Omental fat pad (tissue), 4 donors: ENCODE data around the gene RAPH1. TPM values are rescaled to one million over a fixed set of nuclear protein-coding genes. Genes with fewer than 3 reads are reported as not detected.

Source experiments
- ATAC-seq: fragments of 150-250 bp; one replicate; pipeline ENCODE4 v1.9.1; 2016; ENCODE audit warnings: mild to moderate bottlenecking, moderate library complexity; ENCODE audit not compliant: low FRiP score
- DNase-seq: peaks from one replicate; pipeline ENCODE4 v3.0.0-alpha.2; 2019; ENCODE audit warnings: low spot score
- total RNA-seq, 4 donors: library from RNA; depleted of rRNA; stranded (reverse); fragments of >200 nt; gene quantifications; one replicate each; pipeline ENCODE4 v1.1.0, GENCODE V29; 2016
- TF ChIP-seq, protein P1 (sequence below), 3 donors: fragments of 450-650 bp; IDR thresholded peaks; one replicate each; pipeline ENCODE4 v1.5.1; 2016 to 2017; ENCODE audit warnings: antibody characterized with exemption in 3 of 3, mild to moderate bottlenecking in 3 of 3, moderate library complexity in 2 of 3

Gene RAPH1
- total RNA-seq, 4 donors from 2014 or later: 38.1 to 86.1 (median 65.6) TPM

DNA sequence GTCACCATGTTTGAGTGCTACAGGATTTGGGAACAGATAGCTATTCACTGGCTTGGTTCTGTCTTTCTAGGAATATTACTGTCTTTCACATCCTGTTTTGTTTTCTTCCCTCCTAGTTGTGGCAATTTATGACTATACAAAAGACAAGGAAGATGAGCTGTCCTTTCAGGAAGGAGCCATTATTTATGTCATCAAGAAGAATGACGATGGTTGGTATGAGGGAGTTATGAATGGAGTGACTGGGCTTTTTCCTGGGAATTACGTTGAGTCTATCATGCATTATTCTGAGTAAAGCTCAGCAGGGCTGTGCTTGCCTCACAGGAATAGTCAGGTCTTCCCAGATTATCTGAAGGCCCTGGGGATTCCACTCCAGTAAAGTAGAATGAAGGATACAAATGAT, 108.0 kb downstream of the RAPH1 start:
- no peak for DNase-seq
- no peak for ATAC-seq
- TF ChIP-seq, protein P1, sequence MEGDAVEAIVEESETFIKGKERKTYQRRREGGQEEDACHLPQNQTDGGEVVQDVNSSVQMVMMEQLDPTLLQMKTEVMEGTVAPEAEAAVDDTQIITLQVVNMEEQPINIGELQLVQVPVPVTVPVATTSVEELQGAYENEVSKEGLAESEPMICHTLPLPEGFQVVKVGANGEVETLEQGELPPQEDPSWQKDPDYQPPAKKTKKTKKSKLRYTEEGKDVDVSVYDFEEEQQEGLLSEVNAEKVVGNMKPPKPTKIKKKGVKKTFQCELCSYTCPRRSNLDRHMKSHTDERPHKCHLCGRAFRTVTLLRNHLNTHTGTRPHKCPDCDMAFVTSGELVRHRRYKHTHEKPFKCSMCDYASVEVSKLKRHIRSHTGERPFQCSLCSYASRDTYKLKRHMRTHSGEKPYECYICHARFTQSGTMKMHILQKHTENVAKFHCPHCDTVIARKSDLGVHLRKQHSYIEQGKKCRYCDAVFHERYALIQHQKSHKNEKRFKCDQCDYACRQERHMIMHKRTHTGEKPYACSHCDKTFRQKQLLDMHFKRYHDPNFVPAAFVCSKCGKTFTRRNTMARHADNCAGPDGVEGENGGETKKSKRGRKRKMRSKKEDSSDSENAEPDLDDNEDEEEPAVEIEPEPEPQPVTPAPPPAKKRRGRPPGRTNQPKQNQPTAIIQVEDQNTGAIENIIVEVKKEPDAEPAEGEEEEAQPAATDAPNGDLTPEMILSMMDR (IDR thresholded peaks at IDR 0.05): no peak

GRCh38 chr2:203418271-203418670, 116.8 kb downstream of the RAPH1 start:
- ATAC-seq (no peak), DNase-seq (no peak)
- TF ChIP-seq, protein P1 (IDR thresholded peaks at IDR 0.05): no peak

GRCh38 chr2:203413796-203414195, 121.3 kb downstream of the RAPH1 start:
- TF ChIP-seq, protein P1 (IDR thresholded peaks at IDR 0.05): no peak
- DNase-seq (no peak), ATAC-seq (no peak)

GRCh38 chr2:203412546-203413331, 122.4 kb downstream of the RAPH1 start:
- ATAC-seq (peak; percentile 65), DNase-seq (no peak)
- TF ChIP-seq, protein P1 (IDR thresholded peaks at IDR 0.05): no peak

- ATAC-seq (no peak), DNase-seq (no peak)
- TF ChIP-seq, protein P1 (IDR thresholded peaks at IDR 0.05): no peak
These were observed 127.6 kb downstream of the RAPH1 start for GRCh38 chr2:203407496-203407895.

- no peak for DNase-seq
- peak; percentile 65 for ATAC-seq
These were observed 130.1 kb downstream of the RAPH1 start for GRCh38 chr2:203404996-203405395.

More at GRCh38 chr2:203404996-203405395, 130.1 kb downstream of the RAPH1 start:
- TF ChIP-seq, protein P1 (IDR thresholded peaks at IDR 0.05): no peak
